Body of pancreas (tissue), 4 donors: ENCODE results near the gene POFUT2.

Experiments used
- POLR2A ChIP-seq, 3 donors: fragments of 450-650 bp; IDR thresholded peaks; one replicate each; pipeline ENCODE4 v1.6.1; 2016; ENCODE audit warnings: antibody characterized with exemption in 3 of 3, mild to moderate bottlenecking in 2 of 3
- TF ChIP-seq, protein P1 (sequence below), 7 experiments: fragments of 450-650 bp in 4 of 7; fragments of 200-600 bp in 3 of 7; sonication (generic) in 3 of 7; IDR thresholded peaks; one replicate each; pipeline ENCODE4 v1.5.1; 2016 to 2019; ENCODE audit warnings: antibody characterized with exemption in 7 of 7

- TF ChIP-seq POLR2A (IDR thresholded peaks at IDR 0.05), result no peak
- TF ChIP-seq, protein P1, sequence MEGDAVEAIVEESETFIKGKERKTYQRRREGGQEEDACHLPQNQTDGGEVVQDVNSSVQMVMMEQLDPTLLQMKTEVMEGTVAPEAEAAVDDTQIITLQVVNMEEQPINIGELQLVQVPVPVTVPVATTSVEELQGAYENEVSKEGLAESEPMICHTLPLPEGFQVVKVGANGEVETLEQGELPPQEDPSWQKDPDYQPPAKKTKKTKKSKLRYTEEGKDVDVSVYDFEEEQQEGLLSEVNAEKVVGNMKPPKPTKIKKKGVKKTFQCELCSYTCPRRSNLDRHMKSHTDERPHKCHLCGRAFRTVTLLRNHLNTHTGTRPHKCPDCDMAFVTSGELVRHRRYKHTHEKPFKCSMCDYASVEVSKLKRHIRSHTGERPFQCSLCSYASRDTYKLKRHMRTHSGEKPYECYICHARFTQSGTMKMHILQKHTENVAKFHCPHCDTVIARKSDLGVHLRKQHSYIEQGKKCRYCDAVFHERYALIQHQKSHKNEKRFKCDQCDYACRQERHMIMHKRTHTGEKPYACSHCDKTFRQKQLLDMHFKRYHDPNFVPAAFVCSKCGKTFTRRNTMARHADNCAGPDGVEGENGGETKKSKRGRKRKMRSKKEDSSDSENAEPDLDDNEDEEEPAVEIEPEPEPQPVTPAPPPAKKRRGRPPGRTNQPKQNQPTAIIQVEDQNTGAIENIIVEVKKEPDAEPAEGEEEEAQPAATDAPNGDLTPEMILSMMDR (IDR thresholded peaks at IDR 0.05), result no peak
Observed at GRCh38 chr21:45255381-45256020, 32.2 kb downstream of the POFUT2 start.
